HepG2 (cell line): ENCODE data around the gene PVALB.

Source experiments
- CHD4 ChIP-seq: fragments of 200-600 bp; sonication (generic); IDR thresholded peaks from 2 replicates; pipeline ENCODE4 v1.7.0; 2017; ENCODE audit warnings: mild to moderate bottlenecking, low read length, borderline replicate concordance
- FOSL2 ChIP-seq: sonication (generic); formaldehyde crosslinking; IDR thresholded peaks from 2 replicates; pipeline ENCODE4 v1.4.0; 2020; ENCODE audit warnings: missing genetic modification reagents
- POLR2AphosphoS2 ChIP-seq: IDR thresholded peaks from 2 replicates; pipeline ENCODE4 v1.6.1; 2011; ENCODE audit warnings: low read depth, low read length, improper control_type of control experiment
- POLR2AphosphoS5 ChIP-seq: IDR thresholded peaks from 2 replicates; pipeline ENCODE4 v1.6.1; 2012; ENCODE audit warnings: low read depth, low read length
- SNAPC4 ChIP-seq: sonication (generic); formaldehyde crosslinking; IDR thresholded peaks from 2 replicates; pipeline ENCODE4 v1.4.0; 2020; ENCODE audit warnings: mild to moderate bottlenecking, missing genetic modification reagents
- ZFP41 ChIP-seq: sonication (generic); formaldehyde crosslinking; IDR thresholded peaks from 2 replicates; pipeline ENCODE4 v1.4.0; 2020; ENCODE audit warnings: mild to moderate bottlenecking, missing genetic modification reagents, borderline replicate concordance
- ZNF768 ChIP-seq: sonication (generic); formaldehyde crosslinking; IDR thresholded peaks from 2 replicates; pipeline ENCODE4 v1.4.0; 2020; ENCODE audit warnings: missing genetic modification reagents

DNA sequence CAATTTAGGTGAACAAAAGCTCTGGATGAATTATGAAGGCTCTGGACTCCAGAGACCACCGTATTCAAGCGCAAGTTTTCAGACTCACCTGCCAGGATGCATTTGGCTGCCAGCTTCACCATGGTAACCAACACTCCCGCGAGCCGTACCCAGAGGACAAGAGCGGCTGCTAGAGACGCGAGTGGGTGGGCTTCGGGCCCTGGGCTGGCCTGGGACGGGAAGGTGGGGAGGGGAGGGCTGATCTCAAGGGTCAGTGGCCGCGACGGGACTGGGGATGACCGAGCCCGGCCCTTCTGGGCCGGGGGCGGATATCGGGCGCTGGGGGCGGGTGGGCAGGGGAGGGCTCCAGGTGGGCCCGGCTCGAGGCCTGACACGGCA, 41.3 kb downstream of the PVALB start:
- TF ChIP-seq POLR2AphosphoS5, result no peak
- no peak for TF ChIP-seq CHD4
- TF ChIP-seq FOSL2 (CRISPR knock-in tag), result no peak
- TF ChIP-seq POLR2AphosphoS2, result no peak
- no peak for TF ChIP-seq ZFP41
- TF ChIP-seq ZNF768, result no peak
- no peak for TF ChIP-seq SNAPC4 (CRISPR knock-in tag)
